GM10266 (cell line): Measurements from ENCODE around the gene MAML3.

Source experiments
- DNase-seq: peaks from one replicate; pipeline ENCODE4 v3.0.0; 2012; ENCODE audit errors: extremely low spot score
- TF ChIP-seq, protein P1 (sequence below): IDR thresholded peaks from 2 replicates; pipeline ENCODE4 v1.5.1; 2012; ENCODE audit warnings: mild to moderate bottlenecking, low read depth; ENCODE audit not compliant: control insufficient read depth, insufficient read depth; ENCODE audit errors: missing control alignments

MAML3 gene

DNA sequence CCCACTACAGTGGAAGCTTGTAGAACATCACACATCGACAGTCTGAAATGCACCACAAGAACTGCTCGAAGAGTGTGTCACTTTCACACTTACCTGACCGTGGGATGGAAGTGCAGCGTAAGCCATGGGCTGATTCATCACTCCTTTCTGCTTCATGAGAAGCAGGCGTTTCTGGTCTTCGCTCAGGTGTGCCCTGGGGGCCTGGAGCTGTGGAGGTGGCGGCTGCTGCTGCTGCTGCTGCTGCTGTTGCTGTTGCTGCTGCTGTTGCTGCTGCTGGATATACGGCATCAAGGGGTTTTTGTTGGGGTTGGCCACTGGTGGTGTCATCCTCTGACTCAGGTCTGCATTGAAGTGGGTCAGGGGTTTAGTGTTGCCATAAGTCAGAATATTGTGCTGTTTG is 264.7 kb downstream of the MAML3 start:
- TF ChIP-seq, protein P1, sequence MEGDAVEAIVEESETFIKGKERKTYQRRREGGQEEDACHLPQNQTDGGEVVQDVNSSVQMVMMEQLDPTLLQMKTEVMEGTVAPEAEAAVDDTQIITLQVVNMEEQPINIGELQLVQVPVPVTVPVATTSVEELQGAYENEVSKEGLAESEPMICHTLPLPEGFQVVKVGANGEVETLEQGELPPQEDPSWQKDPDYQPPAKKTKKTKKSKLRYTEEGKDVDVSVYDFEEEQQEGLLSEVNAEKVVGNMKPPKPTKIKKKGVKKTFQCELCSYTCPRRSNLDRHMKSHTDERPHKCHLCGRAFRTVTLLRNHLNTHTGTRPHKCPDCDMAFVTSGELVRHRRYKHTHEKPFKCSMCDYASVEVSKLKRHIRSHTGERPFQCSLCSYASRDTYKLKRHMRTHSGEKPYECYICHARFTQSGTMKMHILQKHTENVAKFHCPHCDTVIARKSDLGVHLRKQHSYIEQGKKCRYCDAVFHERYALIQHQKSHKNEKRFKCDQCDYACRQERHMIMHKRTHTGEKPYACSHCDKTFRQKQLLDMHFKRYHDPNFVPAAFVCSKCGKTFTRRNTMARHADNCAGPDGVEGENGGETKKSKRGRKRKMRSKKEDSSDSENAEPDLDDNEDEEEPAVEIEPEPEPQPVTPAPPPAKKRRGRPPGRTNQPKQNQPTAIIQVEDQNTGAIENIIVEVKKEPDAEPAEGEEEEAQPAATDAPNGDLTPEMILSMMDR: no peak
- no peak for DNase-seq

DNA sequence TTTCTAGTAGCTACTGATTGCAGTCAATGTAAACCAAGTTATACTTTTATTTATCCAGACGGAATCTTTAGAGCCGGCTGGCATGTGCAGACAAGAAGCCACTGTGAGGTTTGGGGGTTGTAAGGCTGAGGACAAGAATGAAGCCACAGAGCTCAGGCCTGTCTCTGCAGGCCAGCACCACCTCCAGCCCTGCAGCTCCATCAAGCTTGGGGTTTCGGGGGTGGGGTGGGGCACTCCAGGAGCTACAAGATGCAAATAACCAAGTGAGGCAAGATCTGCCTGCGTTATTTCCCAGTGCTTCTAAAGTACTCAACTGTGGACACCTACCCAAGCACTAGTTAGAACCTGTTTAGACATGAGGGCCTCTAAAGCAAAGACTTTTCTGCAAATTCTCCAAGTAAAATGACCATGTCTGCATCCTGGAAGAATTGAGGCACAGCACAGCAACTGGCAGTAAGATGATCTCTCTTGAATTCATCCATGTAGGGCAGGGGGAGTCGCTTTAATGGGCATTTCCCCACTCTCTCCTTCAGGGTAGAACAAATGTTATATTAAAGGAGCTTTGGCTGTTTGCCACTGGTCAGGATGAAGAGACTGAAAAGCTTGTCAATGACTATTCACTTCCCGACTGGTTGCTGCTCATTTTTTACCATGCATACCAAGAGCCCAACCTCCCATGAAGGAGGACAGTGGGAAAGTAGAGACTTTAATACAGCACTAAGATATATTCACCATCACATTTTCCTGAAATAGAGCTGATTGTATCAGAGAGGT is 265.8 kb downstream of the MAML3 start:
- TF ChIP-seq, protein P1: no peak
- DNase-seq: no peak

DNA sequence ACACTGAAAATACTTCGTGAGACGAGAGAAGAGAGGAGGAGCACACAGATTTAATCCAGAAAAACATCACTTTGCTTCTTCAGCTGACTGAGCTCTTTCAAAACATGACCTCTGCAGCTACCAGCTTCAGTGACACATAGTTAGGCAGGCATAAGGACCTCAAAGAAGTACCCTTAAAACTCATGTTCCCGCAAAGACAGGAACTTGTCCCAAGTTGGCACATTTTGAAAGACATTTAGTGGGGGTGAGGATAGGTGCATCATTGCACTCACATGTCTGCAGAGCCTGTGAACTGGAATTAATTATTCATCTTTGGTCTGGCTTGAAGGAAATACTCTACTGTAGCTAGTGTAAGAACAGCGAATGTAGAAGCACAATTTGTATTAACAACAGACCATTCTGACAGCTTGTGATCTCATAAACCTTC is 266.6 kb downstream of the MAML3 start:
- no peak for DNase-seq
- TF ChIP-seq, protein P1: no peak

DNA sequence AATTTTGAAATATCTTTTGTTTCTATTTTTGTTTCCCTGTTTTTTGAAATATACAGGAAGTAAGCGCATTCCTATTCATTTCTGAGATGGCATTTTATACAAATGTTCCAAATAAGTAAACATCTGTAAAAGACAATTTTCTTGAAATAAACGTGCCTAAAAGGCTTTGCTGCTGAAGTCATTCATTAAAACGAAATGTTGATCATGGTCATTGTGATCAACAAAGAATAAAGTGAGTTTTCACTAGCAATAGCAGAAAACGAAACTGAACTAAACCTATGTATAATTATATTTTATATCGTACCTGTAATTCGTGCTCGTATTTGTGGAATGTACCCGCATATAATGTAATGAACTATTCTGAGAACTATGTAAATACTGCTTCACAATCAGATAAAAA is 267.2 kb downstream of the MAML3 start:
- TF ChIP-seq, protein P1: no peak
- DNase-seq: no peak

DNA sequence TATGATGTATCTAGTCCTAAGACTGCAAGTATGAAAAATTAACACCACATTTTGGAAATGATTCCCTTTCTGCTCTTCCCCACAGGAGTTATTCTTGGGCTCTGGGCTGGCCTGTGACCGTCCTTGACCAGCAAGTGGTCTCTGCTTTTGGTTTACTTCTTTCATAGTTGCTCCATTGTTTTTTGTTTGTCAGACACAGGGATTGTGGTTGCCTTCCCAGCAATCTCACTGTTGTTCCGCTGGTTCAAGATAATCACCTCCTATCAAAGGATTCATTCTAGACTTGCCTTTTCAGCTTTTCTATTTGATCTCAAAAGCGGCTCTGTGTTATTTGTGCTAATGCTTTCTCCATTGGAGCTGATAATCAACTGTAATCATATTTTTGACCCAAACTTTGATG is 269.5 kb downstream of the MAML3 start:
- no peak for DNase-seq

DNA sequence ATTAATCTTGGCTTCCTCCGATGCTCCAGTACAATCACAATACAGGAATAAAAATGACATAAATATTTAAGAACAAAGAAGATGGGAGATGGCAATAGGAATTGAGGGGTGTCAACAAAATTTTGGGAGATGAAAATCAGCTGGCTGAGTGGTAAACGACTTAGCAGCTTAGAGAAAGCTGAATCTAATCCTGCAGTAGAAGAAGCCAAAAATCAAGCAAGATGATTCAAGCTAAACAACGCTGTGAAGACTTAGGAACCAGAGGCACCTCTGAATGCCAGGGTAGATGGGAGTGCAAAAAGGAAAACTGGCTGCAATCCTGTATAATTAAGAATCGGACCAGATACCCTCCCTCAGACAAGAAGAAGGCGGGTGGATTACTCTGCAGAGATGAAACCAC is 273.1 kb downstream of the MAML3 start:
- TF ChIP-seq, protein P1: no peak
- DNase-seq: no peak

More for the DNA sequence above, 269.5 kb downstream of the MAML3 start:
- TF ChIP-seq, protein P1: no peak

- TF ChIP-seq, protein P1: no peak
- DNase-seq: no peak
Observed at GRCh38 chr4:139878050-139878449, 275.9 kb downstream of the MAML3 start.
